GM20000 (cell line): ENCODE data around the gene DYSF.
A peak's percentile ranks its signal among the peaks of the same experiment; 100 is the strongest.

Experiments used
- DNase-seq: peaks from one replicate; pipeline ENCODE4 v3.0.0; 2012; ENCODE audit warnings: low spot score
- TF ChIP-seq, protein P1 (sequence below): IDR thresholded peaks from 2 replicates; pipeline ENCODE4 v1.5.1; 2012; ENCODE audit warnings: mild to moderate bottlenecking, control low read depth; ENCODE audit errors: extremely low read depth, missing control alignments

The DYSF gene

DNA sequence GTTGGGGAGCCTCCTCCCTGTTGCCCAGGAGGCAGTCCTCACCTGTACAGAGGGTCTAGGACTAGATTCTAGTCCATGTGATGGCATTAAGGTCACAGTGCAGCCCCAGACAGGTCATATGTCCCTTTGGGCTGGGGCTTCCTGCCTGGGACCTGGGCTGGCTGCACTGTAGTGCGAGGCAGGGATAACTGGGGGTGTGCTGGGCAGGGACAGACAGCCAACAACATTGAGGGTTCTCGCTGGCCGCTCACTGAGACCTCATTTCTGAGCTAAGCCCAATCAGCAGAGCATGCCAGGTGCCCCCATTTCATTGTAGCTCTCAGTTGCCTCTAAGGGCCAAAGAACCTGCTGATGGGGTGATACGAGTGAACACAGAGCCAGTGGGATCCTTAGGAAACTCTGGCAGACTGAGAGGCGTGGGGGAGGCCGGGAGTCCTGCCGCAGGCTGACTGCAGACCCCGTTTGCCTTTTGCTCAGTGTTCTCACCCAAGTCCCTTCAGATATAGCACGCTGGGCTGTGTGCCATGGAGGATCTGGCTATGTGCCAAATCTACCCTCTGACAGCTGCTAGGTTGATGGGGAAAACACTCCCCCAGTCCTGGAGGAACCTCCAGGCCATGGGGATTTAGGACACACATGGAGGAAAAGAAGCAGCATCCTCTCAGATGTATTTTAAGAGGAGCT, 51.9 kb downstream of the DYSF start:
- no peak for DNase-seq
- TF ChIP-seq, protein P1, sequence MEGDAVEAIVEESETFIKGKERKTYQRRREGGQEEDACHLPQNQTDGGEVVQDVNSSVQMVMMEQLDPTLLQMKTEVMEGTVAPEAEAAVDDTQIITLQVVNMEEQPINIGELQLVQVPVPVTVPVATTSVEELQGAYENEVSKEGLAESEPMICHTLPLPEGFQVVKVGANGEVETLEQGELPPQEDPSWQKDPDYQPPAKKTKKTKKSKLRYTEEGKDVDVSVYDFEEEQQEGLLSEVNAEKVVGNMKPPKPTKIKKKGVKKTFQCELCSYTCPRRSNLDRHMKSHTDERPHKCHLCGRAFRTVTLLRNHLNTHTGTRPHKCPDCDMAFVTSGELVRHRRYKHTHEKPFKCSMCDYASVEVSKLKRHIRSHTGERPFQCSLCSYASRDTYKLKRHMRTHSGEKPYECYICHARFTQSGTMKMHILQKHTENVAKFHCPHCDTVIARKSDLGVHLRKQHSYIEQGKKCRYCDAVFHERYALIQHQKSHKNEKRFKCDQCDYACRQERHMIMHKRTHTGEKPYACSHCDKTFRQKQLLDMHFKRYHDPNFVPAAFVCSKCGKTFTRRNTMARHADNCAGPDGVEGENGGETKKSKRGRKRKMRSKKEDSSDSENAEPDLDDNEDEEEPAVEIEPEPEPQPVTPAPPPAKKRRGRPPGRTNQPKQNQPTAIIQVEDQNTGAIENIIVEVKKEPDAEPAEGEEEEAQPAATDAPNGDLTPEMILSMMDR, result no peak

DNA sequence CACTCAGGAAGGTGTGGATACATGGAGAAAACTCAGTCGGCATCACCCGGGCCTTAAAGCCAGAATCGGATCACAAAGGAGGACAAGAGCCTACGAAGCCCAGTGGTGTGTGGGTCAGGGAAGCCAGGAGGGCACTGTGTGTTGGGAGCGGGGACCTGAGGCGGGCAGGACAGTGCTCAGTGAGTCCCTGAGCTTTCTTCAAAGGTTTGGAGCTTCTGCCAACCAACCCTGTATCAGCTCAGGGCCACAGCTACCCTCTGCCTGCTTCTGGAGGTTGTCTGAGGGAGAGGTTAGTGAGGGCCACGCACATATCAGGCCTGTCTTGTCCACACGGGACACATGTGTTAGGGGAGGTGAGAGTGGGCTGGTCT, 52.4 kb downstream of the DYSF start:
- TF ChIP-seq, protein P1, result no peak
- no peak for DNase-seq

DNA sequence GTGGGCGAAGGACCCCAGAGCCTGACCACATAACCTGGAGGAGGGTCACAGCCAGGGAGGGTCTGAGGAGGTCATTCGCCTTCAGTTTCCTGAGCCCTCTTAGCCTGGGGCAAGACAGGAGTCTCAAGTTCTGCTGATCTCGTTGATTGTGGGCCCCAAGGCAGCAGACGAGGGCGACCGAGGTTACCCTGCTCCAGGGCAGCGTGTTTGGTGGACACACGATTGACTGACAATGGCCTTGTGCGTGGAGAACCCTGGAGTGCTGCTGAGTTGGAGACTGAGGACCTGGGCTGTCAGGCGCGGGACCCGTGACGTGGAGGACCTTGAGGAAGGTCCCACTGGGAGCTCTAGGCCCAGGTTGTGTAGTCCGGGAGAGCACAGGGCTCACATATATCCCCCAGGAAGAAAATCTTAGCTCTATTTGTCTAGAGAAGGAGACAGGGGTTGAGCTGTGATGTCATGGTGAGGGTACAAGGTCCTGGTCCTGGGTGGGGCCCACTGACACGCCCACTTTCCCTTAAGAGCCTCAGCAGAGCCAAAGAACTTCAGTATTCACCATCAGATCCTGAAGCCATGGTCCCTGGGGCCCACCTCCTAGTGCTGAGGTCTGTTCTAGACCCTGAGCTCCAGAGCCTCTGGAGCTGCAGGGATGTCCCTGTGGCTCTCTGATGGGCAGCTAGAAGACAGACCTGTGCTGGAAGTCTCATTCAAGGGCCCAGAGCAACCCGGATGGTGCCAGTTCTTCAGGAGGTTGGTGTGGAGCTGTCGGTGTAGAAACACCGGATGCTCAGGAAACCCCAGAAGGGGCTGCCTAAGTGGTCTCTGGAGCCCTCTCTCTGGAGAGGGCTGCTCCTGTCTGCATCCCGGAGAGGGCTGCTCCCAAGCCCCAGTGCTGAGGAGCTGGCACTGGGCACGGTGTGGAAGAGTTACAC, 53.1 kb downstream of the DYSF start:
- no peak for DNase-seq
- TF ChIP-seq, protein P1, result no peak

DNA sequence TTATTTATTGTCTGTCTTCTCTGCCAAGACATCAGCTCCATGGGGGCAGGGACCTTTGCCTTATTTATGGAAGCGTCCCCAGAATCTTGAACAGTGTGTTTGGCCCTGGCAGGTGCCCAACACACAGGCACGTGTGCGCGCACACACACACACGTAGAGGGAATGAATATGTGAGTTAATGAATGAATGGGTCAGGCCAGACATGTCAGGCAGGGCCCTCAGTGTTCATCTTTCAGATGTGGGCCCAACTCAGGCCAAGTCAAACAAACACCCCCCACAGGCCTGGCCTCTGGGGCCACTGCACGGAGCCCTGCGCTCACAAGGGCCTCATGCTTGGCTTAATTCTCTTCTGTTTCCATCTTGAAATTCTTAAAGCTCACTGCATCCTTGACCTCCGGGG, 54.1 kb downstream of the DYSF start:
- TF ChIP-seq, protein P1, result no peak
- no peak for DNase-seq

DNA sequence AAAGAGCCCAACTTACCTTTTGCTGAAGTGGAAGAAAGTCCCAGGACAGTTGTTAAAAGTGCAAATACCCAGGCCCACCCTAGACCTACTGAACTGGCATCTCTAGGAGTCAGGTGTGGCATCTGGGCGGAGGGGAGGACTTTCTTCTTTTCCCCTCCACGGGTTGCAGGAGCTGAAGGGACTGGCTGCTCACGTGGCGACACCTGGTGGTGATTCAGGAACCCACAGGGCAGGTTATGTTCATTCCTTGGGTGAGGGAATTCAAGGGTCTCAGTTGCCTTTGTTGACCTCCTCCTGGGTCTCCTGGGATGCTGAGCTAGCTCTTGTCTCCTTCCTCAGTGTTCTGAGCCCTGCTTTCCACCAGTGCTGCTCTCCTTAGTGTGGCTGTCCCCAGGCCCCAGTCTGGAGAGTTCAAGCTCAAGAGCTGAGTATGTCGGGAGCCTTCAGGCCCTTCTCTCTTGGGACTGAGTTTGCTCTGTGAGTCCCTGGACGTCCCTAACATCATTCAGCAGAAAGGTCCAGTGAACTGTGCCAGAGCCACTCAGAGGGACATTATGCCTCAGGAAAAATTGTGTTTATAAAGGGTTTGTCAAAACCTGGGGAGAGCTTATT, 56.9 kb downstream of the DYSF start:
- peak; percentile 83 for DNase-seq
- TF ChIP-seq, protein P1, result peak; percentile 89

DNA sequence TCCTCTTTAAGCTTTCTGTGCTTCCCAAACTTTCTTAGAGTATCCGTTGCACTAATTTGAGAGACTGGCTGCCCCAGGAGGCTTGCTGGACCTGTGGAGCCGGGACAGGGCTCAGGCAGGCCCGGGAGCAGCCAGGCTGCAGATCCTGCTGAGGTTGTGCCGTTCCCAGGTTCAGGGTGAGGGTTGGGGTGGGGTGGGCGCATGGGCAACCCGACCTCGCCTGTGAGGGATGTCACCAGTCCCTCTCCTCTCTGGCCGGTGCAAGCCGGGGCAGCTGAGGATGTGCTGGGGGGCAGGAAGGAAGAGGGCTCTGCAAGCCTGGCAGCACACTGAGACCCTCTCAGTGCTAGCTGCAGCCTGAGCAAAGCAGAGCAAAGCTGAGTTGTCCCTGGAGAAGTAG, 57.6 kb downstream of the DYSF start:
- no peak for DNase-seq
- TF ChIP-seq, protein P1, result no peak

DNA sequence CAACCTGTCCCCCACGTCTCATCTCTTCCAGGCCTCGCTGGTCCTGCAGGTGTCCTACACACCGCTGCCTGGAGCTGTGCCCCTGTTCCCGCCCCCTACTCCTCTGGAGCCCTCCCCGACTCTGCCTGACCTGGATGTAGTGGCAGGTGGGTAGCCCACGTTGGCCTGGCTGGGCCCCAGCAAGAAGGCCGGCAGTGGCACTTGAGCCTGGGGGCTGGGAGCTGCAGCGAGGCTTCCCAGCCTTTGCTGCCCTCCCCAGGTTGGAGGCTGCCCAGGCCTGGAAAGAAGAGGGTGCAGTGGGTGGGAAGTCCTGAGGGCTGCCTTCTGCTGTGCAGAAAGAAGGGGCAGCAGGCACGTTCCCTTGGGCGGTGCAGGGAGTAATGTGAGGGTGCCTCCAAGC, 58.4 kb downstream of the DYSF start:
- TF ChIP-seq, protein P1, result no peak
- no peak for DNase-seq
